ENCODE data around the gene ARL5C.
"Not testable (repeated sequence)": the region's sequence is repeated elsewhere in the genome, so short reads cannot be mapped to it uniquely, and the experiment has no call there.

The ARL5C gene

GRCh38 chr17:39194089-39194984 is 28.4 kb upstream of the ARL5C start:
- no peak for DNase-seq

GRCh38 chr17:39193346-39193745 is 27.4 kb upstream of the ARL5C start:
- no peak for DNase-seq

- DNase-seq: no peak
Measured at GRCh38 chr17:39192901-39193300, 26.9 kb upstream of the ARL5C start.

- no peak for DNase-seq
Measured at GRCh38 chr17:39191750-39192510, 26.0 kb upstream of the ARL5C start.

- DNase-seq: no peak
Measured at GRCh38 chr17:39187152-39187830, 21.3 kb upstream of the ARL5C start.

GRCh38 chr17:39186481-39187002 is 20.6 kb upstream of the ARL5C start:
- no peak for DNase-seq

GRCh38 chr17:39183720-39184119 is 17.8 kb upstream of the ARL5C start:
- no peak for DNase-seq

GRCh38 chr17:39183045-39183444 is 17.1 kb upstream of the ARL5C start:
- DNase-seq: no peak

- no peak for DNase-seq
Measured at GRCh38 chr17:39181303-39181702, 15.3 kb upstream of the ARL5C start.

- no peak for DNase-seq
Measured at GRCh38 chr17:39178536-39178935, 12.6 kb upstream of the ARL5C start.

GRCh38 chr17:39177256-39177655 is 11.3 kb upstream of the ARL5C start:
- DNase-seq: no peak

- no peak for DNase-seq
Measured at GRCh38 chr17:39175695-39176093, 9.7 kb upstream of the ARL5C start.

GRCh38 chr17:39174920-39175694 is 9.1 kb upstream of the ARL5C start:
- peak; percentile 25 to 75 for DNase-seq

GRCh38 chr17:39173526-39174274 is 7.7 kb upstream of the ARL5C start:
- DNase-seq: no peak

GRCh38 chr17:39173080-39173479 is 7.1 kb upstream of the ARL5C start:
- no peak for DNase-seq

GRCh38 chr17:39171933-39172332 is 6.0 kb upstream of the ARL5C start:
- no peak for DNase-seq

GRCh38 chr17:39170558-39170957 is 4.6 kb upstream of the ARL5C start:
- no peak for DNase-seq

- no peak for DNase-seq
Measured at GRCh38 chr17:39170109-39170508, 4.1 kb upstream of the ARL5C start.

GRCh38 chr17:39169518-39169917 is 3.6 kb upstream of the ARL5C start:
- no peak for DNase-seq

- no peak for DNase-seq
Measured at GRCh38 chr17:39169101-39169500, 3.1 kb upstream of the ARL5C start.

- DNase-seq: not testable (repeated sequence)
Measured at GRCh38 chr17:39168503-39168902, 2.5 kb upstream of the ARL5C start.

GRCh38 chr17:39167476-39167875 is 1.5 kb upstream of the ARL5C start:
- peak in 1 of 2 donors; percentile 17 for DNase-seq
